Stimulated activated CD4-positive, alpha-beta T cell treated with anti-CD3 and anti-CD28 coated beads, Interleukin-2, amount 100 ng/mL, for 48 hours (primary cell): Measurements from ENCODE around the gene CEP131.

ENCODE experiments used
- DNase-seq, 2 donors: peaks; one replicate each; pipeline ENCODE4 v3.0.0-alpha.2; 2020

CEP131 gene

DNA sequence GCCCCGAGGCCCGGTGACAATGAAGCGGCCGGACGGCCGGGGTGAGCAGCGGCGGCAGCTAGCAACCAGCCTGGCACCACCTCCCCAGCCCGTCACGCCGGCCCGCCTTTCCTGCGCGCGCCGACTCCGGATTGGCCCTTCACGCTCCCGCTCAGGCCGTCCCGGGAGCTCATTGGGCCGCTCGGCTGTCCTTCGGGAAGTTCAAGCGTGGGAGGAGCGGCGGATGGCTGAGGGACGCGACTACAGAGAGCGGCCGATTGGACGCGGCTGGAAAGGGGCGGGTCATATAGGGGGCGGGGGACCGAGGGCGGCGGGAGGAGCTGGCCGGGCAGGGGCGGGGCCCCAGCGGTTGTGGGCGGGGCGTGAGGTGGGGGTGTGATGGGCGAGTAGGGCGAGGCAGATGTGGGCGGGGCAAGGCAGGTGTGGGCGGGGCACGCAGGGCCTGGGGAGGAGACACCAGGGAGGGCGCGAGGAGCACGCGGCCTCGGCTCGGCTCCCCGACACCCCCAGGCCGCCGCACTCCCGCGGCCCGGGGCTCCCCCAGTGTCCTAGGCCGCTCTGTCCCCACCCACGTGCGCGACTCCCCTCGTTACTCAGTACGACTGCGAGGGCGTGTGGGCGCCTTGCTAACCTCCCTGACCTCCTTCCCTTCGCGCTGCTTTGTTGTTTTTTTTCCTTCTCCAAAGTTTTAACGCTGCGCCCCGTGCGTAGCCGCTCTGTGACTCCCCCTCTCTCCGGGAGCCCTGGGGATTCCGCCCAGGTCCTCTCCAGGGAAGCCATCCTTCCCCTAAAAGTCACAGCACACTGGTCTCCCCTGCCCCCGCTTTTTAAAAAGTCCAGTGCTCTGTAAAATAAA, at the start of gene CEP131:
Gene CEP131 (minus strand): TSS at position 60 of the 856 bp plus-strand sequence. CDS start 2,909 bp downstream, outside the sequence.
- peak; percentile 100 for DNase-seq

DNA sequence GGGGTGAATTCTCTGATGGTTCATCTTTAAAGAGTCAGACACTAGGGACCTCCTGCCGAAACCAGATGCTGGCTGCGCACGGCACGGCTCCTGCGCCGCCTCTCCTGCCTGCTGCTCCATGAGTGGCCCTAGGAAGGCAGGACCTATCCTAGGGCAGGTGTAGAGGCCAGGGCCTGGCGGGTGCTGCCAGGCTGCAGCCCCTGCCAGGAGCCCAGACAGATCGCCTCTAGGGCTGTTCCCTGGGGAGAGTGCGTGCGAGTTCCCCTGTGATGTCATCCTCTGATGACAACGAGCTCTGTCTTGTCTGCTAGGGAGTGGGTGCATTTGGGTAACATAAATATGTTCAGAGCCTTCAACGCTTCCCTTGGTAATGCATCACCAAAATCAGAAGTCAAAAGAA, 48.5 kb upstream of the CEP131 start:
- no peak for DNase-seq

DNA sequence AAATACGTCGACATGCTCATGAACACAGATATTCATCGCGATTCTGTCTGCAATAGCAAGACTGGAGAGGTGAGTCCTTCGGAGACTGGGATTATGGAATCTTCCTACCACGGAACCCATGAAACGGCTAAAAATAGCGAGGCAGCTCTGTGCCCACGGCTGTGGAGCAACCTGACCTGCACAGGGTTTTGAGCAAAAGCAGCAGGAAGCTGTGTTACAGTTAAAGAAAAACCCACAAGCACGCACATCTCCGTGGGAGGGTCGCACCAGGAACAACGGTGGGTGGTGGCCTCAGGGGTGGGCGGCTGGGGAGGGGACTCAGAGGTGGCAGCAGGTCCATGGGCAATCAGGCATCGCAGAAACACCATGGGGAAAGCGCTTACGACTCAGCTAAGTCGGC, 47.5 kb upstream of the CEP131 start:
- DNase-seq, result no peak

DNA sequence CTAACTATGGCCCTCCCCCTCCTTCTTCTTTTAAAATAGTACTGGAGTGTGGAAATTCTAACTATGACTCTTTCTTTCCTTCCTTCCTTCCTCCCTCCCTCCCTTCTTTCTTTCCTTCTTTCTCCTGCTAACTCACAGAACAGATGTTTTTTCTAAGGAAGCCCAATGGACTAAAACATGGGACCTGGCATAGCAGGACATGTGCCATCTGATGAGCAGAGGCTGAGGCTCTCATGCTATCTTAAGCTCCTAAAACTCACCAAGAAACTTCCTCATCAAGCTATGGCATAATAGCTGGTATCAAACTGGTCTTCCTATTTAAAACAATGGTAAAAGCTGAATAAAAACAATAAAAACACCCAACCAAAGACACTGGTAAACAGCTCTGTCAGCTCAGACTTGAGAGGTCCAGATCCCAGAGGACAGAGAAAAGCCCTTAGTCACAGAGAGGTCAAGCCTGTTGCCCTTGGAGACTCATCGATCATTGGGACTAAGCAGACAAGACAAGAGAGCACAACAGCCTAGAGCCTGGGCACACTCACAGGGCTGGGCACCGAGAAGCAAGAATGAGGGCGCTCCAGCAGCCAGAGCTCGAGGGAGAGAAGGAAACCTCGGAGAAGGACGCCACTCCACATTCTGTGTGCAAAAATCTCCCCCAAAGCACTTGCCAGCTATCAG, 44.8 kb upstream of the CEP131 start:
- DNase-seq, result no peak

DNA sequence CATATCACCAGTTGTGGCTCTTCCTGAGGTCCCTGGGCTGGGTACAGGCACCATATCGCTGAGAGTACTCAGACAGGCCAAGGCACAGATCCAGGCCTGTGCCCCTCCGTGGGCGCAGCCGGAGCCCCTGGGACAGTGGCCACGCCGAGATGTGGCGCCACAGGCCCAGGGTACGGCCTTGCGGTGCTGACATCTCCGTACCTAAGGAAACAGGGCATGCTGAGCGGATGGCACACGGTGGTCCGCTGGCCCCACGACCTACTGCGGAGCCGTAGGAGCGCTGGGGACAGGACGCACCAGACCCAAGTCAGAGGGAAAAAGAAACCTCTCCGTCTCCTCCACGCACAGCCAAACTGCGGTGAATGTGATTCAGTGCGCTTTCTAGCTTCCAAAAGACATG, 42.8 kb upstream of the CEP131 start:
- DNase-seq, result no peak

DNA sequence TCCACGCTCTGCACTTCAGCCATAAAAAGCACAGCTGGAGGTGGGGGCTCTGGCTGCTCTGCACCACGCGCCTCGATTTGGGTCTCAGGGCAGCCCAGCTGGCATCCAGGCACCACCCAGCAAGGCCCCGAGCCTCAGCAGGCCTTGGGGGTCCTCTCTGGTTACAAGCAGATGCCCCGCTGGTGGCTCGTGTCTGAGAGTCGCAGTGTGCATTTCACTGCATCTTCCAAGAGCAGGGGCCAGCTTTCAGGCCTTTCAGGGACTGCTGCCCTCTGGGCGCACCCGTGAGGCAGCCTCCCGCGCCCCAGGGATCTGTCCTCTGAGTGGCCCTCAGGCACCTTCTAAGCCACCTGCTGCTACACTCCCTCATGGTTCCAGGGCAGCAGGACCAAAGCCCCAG, 41.9 kb upstream of the CEP131 start:
- no peak for DNase-seq

DNA sequence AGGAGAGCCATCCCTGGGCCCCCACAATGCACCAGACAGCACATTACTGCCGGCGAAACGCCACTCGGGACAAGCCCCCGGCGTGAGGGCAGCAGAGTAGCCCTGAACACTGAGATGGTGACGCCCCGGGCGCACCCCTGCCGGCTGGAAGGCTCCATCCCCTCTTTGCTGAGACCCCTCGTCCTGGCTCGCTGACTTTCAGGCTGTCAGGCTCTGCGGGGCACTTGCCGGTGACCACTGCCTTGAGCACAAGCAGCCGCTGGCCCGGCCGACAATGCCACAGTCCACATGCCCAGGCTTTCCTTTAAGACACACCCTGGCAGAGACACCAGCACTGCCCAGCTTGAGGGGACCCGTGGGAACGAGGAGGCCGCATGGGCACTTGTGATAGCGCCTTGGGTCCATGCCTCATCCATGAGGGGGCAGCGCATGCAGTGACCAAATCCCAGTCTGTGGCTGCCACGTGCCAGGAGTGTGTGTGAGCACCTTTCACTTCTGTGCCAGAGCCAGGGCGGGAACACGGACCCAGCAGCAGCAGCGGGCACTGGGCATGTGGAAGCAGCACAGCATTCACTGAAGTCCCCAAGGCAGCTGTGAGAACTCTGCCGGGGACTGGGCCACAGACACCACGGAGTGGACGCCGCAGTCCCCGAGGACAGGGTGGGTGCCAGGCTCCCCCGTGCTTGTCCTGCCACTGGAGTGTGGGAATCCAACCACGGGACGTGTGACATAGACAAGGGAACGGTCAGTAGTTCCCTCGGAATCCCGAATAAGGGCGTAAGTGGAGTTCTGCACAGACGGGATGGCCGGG, 40.8 kb upstream of the CEP131 start:
- no peak for DNase-seq

DNA sequence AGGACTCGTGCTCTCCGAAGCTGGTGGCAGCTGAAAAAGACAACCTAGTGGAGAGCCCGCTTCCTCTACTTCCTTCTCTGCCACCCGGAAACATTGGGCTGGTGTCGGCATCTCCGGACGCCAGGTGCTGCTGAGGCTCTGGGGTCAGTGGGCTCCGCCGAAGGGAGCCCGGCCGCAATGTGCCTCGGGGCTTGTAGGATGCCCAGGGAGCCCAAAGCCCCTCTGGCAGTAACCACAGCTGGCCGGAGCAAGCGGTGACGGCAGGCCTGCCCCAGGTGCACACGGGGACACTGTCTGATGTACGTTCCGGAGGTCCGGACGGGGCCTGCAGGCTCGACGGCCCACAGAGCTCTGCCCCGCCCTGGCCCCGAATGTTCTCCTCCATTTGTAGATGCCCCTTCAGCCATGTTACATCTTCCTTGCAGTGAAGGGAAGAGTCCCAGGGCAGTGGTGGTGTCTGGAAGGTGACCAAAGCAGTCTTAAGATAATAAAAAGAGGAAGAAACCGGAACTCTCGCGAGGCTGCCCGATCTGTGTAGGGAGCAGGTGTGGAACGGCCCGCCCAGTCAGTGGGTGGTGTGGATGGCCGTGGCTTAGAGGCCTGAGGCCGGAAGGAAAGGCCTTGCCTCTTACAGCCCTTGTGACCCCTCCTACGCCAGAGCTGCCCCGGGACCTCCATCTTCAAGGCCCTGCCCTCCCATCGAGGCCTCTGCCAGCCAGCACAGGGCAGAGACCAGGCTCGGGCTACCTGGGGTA, 39.0 kb upstream of the CEP131 start:
- no peak for DNase-seq

DNA sequence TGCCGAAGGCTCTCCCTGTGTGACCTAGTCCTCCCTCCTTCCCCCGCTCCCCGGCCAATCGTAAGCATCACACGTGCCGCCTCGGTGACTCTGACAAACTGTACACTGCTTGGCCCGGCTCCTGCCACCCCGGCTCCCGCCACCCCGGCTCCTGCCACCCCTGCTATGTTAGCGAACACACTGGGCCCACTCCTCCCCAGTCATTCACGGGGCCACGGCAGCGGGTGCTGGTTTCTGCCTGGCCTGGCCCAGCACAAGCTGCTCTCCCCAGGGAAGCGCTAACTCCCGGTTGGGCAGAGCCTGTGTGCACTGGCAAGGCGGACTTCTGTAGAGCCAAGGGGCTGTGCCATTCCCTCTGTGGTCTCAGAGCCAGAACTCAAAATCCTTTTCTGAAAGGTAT, 38.3 kb upstream of the CEP131 start:
- no peak for DNase-seq

DNA sequence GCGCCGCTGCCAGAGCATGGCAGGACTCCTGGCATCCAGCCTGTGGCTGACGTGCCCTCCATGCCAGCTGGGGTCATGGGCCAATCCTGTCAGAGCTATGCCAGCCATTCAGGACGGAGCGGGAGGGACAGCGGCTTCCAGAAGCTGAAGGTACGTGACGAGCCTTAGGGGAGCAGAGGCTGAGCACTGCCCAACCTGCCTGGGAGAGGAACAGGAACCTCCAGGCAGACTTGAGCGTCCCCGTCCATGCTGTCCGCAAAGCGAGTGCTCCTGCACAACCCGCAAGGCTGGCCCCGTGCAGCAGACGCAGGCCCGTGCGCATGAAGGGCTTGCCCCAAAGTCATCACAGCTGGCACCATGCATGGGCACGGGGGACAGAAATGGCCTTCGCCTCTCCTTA, 37.9 kb upstream of the CEP131 start:
- no peak for DNase-seq

DNA sequence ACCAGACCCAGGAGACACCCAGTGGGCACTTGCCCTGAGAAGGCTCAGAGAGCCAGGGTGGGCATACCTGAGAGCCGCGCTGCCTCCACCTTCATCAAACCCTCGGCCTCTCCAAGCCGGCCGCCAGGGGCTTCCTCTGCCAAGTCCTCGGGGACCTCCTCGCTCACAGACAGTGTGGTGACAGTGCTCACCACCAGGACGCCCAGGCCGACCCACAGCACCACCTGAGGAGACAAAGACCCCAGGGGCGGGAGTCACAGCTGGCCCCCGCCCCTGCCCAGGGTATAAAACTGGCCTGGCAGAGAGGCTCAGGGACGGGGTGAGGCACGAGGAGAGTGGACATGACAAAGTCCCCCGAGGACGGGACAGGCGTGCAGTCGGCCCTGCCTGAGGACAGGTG, 37.4 kb upstream of the CEP131 start:
- DNase-seq, result no peak

DNA sequence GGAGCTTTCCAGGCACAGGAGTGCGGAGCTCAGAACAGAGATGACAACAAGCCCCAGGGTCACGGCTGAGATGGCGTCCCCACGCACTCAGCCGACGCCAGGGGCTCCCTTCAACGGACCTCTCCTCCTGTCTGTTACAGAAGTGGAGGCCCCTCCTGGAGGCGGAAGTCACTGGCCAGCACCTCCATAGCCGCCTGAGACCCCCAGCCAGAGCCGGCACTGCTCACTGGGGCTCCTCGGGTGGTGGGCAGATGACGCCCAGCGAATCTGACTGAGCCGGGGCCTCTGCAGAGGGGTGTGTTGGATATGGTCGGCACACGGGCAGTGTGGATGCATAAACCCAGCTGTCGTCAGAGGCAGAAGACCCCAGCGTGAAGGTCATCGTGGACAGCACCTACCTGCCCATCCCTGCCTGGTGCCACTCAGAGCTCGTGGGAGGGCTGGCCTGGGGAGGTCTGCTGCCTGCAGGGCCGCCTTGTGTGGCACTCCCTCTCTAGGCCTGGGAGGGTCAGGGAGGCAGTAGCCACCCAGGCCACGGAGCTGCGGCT, 36.4 kb upstream of the CEP131 start:
- no peak for DNase-seq

DNA sequence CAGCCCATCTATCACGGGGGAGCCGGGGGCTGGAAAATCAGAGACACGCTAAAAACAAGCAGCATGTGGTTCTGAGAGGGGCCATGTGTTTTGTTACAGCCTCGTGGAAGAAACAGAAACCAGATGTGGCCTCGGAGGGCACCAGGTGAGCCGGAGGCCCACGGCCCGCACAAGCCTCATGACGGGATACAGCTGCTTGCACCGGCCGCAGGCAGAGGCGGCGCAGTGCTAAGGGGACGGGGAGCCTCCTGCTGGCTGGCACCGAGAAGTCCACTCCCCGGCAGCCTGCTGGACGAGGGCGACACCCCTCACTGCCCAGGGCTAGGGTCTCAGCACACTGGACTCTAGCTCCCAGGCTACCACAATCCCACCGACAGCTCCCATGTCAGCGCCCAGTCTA, 35.5 kb upstream of the CEP131 start:
- no peak for DNase-seq

DNA sequence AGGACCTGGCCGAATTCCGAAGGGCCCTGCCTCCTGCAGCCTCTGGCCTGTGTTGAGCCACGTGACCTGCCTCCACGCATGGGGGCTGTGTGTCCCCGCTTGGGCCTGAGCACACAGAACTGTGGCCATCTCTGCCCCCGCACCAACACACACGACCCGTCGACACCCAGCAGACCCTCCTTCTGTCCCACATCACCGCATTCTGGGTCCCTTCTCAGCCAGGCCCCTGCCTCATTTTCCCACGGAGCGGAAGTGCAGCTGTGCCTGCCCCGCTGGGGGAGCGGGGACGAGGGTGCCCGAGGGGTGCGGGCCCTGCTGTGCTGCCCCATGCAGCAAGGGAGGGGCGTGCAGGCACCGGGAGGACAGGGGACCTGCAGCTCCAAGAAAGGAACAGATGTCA, 34.8 kb upstream of the CEP131 start:
- DNase-seq, result no peak

DNA sequence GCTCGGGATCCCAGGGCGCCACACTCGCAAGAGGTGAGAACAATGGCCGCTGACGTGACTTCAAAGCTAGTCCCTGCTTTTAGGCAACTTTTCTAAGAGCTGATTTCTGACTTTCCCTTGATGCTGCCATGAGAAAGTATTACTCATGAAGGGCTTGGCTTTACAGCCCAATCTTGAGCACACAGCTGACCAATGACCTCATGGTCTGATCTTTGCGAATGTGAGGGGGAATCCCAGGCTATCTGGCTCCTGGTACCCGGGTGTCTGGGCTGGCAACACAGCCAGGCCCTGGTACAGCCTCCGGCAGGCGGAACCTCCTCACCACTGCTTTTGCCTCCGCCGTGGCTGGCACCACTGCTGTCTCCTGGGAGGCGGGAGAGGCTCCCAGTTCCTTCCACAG, 33.9 kb upstream of the CEP131 start:
- no peak for DNase-seq

DNA sequence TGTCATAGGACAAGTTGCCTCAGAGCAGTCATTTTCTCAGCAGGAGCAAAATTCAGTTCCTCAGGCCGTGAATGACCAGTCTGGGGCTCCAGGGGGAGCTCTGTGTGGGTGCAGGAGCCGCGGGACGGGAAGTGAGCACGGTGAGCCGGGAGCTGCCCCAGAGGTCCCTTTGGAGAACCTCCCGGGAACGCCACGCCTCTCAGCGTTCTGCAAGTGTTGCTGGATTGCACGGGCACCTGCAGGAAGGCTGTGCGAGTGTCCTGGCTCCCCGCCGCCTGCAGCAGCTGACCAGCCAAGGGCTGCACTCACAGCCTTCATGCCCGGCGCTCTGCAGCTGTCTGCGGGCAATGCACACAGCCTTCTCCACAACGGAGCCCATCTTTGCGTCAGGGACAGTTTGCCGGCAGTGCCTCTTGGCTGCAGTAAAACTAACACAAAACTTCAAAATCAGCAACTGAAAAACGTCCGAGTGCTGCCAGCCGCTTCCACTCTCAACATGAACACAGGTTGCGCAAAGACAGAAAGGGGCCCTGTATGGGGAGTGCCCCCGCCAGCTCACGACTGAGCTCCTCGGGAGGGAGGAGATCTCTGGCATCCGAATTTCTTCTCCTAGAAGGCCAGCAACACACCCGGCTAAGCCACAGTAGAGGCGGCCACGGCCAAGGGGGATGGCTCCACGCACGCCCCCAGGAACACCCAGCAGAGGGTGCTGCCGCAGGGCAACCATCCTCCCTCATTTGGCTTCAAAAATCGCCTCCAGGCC, 32.4 kb upstream of the CEP131 start:
- no peak for DNase-seq

DNA sequence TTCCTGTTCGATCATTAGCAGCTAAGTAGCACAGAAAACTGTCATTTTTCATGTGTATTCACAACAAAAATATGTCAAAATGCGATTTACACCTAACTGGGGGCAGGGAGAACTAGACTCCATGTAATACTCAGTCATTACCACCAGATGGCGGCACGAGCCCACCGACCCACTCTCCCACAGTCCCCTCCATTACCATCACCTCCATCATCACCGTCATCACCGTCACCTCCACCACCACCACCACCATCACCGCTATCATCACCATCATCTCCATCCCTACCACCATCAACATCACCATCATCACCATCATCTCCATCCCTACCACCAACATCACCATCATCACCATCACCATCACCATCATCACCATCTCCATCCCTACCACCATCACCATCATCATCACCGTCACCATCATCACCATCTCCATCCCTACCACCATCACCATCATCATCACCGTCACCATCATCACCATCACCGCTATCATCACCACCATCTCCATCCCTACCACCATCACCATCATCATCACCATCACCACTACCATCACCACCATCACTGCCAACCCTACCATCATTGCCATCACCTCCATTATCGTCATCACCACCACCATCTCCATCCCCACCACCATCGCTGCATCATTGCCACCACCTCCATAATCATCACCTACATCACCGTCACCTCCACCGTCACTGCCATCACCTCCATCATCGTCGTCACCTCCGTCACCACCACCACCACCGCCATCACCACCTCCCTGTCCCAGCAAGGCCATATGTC, 30.8 kb upstream of the CEP131 start:
- DNase-seq, result peak; percentile 51 to 61

DNA sequence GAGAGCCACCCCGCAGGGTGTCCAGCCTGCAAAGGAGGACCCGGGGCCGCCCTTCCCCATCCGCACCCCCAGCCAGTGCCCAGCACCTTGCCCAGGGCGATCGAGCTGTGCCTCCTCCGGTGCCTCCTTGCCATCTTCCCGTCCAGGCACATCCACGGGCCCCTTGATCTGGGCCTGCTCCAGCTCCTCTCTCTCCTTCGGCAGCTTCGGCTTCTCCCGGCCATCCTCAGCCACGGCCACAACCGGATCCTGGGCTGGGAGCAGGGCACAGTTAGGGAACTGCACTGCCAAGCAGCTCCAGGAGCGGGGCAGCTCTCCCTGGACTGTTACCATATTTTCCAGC, 30.2 kb upstream of the CEP131 start:
- DNase-seq, result no peak

DNA sequence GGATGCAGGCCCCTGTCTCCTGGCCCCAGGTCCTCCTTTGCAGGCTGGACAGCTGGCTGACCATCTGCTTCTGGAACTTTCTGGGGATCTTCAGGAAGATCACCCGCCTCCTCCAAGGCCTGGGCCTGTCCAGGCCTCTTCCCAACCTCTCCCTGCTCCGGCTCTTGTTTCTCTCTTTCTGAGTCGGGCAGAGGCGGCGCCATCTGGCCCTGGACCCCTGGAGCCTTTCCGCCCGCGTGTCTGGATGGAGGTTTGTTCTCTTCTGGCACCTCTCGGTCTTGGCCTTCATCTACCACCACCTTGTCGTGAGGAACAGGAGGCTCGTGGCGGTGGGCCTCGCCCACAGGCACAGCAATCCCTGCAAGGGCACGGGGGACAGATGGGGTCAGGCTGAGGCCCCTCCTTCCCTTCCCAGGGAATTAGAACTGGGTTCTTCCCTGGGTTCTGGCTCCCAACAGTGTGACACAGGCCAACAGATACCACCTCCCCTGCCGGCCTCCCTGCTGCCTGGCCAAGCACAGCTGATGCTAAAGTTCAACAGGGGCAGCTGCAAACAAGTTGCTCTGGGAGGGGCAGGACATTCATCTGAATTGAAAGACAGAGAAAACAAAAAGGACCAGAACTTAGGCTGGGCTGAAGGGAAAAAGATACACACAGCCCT, 29.7 kb upstream of the CEP131 start:
- DNase-seq, result no peak

DNA sequence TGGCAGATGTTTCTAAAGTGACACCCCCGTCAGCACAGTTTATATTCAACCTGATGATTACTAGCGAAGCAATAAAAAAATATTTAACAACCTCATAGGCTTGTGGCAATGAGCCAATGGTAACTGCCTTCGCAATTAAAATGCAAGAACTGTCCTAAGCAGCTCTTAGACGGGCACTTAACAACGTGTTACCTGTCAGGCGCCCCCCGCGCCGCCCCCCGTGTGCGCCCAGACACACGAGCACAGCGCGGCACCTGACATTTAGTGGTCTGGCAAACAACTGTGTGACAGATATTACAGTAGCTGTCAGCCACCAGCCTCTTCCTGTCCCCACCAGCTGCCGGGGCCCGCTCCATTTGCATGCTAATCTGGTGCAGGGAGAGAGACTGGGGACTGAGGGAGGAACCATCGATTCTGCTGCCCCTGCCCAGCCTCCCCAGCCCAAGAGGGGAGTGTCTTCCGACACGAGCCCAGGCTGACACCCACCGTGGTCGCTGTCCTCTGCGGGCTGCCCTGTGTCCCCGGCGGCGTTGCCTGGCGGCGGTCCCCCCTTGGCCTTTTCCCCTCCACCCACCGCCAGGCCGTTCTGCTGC, 29.0 kb upstream of the CEP131 start:
- DNase-seq, result no peak
